HFF-Myc (cell line): ENCODE results near the gene HECW1.

ENCODE experiments used
- DNase-seq: peaks from one replicate; pipeline ENCODE4 v3.0.0-alpha.2; 2011; ENCODE audit warnings: low read depth; ENCODE audit errors: extremely low read depth
- H3K4me3 ChIP-seq: replicated peaks from 2 replicates; pipeline ENCODE4 v1.5.1; 2011; ENCODE audit warnings: low read depth, mild to moderate bottlenecking, control low read depth, low read length
- TF ChIP-seq, protein P1 (sequence below): IDR thresholded peaks from 2 replicates; pipeline ENCODE4 v1.5.1; 2012; ENCODE audit warnings: mild to moderate bottlenecking, low read depth, low read length, control low read depth; ENCODE audit errors: missing control alignments

The HECW1 gene

DNA sequence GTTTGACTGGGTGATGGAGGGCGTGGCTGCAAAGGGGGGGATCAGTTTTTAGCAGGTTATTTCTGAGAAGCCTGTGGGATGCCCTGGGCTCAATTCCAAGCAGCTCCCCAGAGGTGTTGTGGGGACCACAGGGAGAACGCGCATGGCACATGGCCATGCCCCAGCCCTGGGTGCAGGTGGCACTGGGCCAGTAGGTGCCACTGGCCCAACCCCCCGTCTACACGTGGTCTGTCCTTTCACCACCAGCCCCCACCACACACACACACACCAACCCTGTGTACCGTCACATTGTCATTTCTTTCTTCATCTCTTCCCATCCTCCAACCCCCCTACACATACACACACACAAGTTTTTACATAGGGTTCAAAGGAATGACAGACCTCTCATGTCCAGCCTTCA, 355.4 kb downstream of the HECW1 start:
- TF ChIP-seq, protein P1, sequence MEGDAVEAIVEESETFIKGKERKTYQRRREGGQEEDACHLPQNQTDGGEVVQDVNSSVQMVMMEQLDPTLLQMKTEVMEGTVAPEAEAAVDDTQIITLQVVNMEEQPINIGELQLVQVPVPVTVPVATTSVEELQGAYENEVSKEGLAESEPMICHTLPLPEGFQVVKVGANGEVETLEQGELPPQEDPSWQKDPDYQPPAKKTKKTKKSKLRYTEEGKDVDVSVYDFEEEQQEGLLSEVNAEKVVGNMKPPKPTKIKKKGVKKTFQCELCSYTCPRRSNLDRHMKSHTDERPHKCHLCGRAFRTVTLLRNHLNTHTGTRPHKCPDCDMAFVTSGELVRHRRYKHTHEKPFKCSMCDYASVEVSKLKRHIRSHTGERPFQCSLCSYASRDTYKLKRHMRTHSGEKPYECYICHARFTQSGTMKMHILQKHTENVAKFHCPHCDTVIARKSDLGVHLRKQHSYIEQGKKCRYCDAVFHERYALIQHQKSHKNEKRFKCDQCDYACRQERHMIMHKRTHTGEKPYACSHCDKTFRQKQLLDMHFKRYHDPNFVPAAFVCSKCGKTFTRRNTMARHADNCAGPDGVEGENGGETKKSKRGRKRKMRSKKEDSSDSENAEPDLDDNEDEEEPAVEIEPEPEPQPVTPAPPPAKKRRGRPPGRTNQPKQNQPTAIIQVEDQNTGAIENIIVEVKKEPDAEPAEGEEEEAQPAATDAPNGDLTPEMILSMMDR = no peak
- H3K4me3 ChIP-seq = no peak overlapping the region
- no peak for DNase-seq

DNA sequence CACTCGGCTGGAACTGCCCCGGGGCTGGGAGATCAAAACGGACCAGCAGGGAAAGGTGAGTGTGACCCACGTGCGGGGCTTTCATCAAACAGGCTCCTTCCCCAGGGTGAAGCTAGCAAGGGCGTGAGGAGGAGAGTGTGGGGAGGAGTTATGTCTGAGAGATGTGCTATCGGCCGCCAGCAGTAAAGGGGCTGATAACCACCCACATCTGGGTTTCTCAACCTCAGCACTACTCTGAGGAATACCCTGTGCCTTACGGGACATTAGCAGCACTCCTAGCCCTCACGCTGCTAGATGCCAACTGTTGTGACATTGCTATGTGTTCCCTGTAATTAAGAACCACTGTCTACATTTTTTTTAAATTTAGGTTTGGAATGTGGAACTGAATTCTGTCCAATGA, 356.6 kb downstream of the HECW1 start:
- DNase-seq = no peak
- TF ChIP-seq, protein P1 = no peak
- H3K4me3 ChIP-seq = no peak overlapping the region

- H3K4me3 ChIP-seq = no peak overlapping the region
- DNase-seq = no peak
- TF ChIP-seq, protein P1 = no peak
Observed at GRCh38 chr7:43470110-43470509, 357.7 kb downstream of the HECW1 start.

GRCh38 chr7:43475983-43476382, 363.5 kb downstream of the HECW1 start:
- no peak for DNase-seq
- H3K4me3 ChIP-seq = no peak overlapping the region
- TF ChIP-seq, protein P1 = no peak

- H3K4me3 ChIP-seq = no peak overlapping the region
- DNase-seq = no peak
- TF ChIP-seq, protein P1 = no peak
Observed at GRCh38 chr7:43476896-43477295, 364.4 kb downstream of the HECW1 start.

- no peak overlapping the region for H3K4me3 ChIP-seq
- TF ChIP-seq, protein P1 = no peak
- DNase-seq = no peak
Observed at GRCh38 chr7:43479042-43479441, 366.6 kb downstream of the HECW1 start.

DNA sequence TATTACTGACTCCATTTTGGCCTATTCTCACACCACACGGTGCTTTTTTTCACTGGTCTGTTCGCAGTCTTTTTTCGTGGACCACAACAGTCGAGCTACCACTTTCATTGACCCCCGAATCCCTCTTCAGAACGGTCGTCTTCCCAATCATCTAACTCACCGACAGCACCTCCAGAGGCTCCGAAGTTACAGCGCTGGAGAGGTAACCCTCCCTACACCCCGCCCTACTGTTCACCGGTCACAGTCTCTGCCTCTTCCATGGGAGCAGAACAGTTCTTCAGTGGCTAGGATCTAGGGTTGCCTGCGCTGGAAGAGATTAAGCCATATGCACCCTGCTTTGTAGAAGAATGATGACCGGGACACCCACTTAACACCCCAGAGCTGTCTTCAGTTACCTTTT, 367.1 kb downstream of the HECW1 start:
- TF ChIP-seq, protein P1 = no peak
- DNase-seq = no peak
- H3K4me3 ChIP-seq = no peak overlapping the region
